H1 (cell line): Measurements from ENCODE around the gene KRT80. TPM values are rescaled to one million over a fixed set of nuclear protein-coding genes. Genes with fewer than 3 reads are reported as not detected.

ENCODE experiments used
- CTCF ChIA-PET: fragments of 300-600 bp; sonication (Branson Sonifier 250); formaldehyde crosslinking; loops from one replicate; lab custom pipeline; 2021; ENCODE audit not compliant: partially characterized antibody; lab: Charles Lee
- POLR2A ChIA-PET: fragments of 300-600 bp; sonication (Branson Sonifier 250); formaldehyde crosslinking; loops from one replicate; lab custom pipeline; 2021; ENCODE audit warnings: inconsistent platforms; ENCODE audit not compliant: partially characterized antibody; lab: Charles Lee
- DNase-seq, 2 experiments: peaks; one replicate each; pipeline versions ENCODE4 v3.0.0 to v3.0.0-alpha.2; 2010 to 2022; ENCODE audit warnings: low spot score in 2 of 2, low read depth in 1 of 2, mixed read lengths in 1 of 2
- FAIRE-seq: peaks from 2 replicates; lab custom pipeline; 2011; peaks lifted over from hg19 to GRCh38; lab: Jason Lieb, UNC
- H2AFZ ChIP-seq: 2 replicates; pipeline ENCODE4 v1.8.1; 2012; ENCODE audit warnings: low read length, inconsistent platforms
- H2AK5ac ChIP-seq: 2 replicates; pipeline ENCODE4 v1.6.1; 2013; ENCODE audit warnings: low read depth, low read length
- H2BK120ac ChIP-seq: replicated peaks from 2 replicates; pipeline ENCODE3; 2013; ENCODE audit warnings: low read depth, low read length, inconsistent platforms
- H2BK12ac ChIP-seq: 2 replicates; pipeline ENCODE4 v1.6.1; 2013; ENCODE audit warnings: low read depth, low read length
- H2BK15ac ChIP-seq: 2 replicates; pipeline ENCODE4 v1.6.1; 2013; ENCODE audit warnings: low read length
- H2BK20ac ChIP-seq: 2 replicates; pipeline ENCODE4 v1.6.1; 2013; ENCODE audit warnings: low read length
- H2BK5ac ChIP-seq: 2 replicates; pipeline ENCODE4 v1.6.1; 2013; ENCODE audit warnings: low read depth, low read length
- H3K14ac ChIP-seq: 2 replicates; pipeline ENCODE4 v1.6.1; 2013; ENCODE audit warnings: inconsistent platforms; ENCODE audit not compliant: insufficient read length
- H3K18ac ChIP-seq: 2 replicates; pipeline ENCODE4 v1.6.1; 2013; ENCODE audit warnings: low read length; ENCODE audit errors: extremely low read depth
- H3K23ac ChIP-seq: 2 replicates; pipeline ENCODE4 v1.6.1; 2013; ENCODE audit warnings: inconsistent platforms; ENCODE audit not compliant: insufficient read length
- H3K23me2 ChIP-seq: 2 replicates; pipeline ENCODE4 v1.6.1; 2013; ENCODE audit warnings: low read depth, low read length
- H3K27ac ChIP-seq: 2 replicates; pipeline ENCODE4 v1.6.1; 2011; ENCODE audit warnings: low read depth, low read length, inconsistent platforms
- H3K27me3 ChIP-seq, 4 experiments: replicated peaks in 1 of 4; 1 replicate in 1 of 4; 2 replicates in 3 of 4; pipeline versions ENCODE4 v1.6.1 to v1.8.1; 2011 to 2013; ENCODE audit warnings: low read length in 3 of 4, mild to moderate bottlenecking in 3 of 4, inconsistent platforms in 2 of 4, mixed read lengths in 2 of 4, moderate library complexity in 1 of 4; ENCODE audit not compliant: control insufficient read depth in 3 of 4, insufficient read depth in 3 of 4; ENCODE audit errors: extremely low read depth in 1 of 4
- H3K36me3 ChIP-seq, 4 experiments: 2 replicates each; pipeline versions ENCODE4 v1.6.1 to v1.8.1; 2011 to 2013; ENCODE audit warnings: mild to moderate bottlenecking in 4 of 4, low read length in 3 of 4, moderate library complexity in 2 of 4, control low read depth in 1 of 4, inconsistent platforms in 1 of 4; ENCODE audit not compliant: insufficient read depth in 4 of 4, control insufficient read depth in 2 of 4
- H3K4ac ChIP-seq: replicated peaks from 2 replicates; pipeline ENCODE3; 2013; ENCODE audit warnings: low read length, low read depth, mixed read lengths, inconsistent platforms; ENCODE audit not compliant: insufficient read length
- H3K4me1 ChIP-seq, 4 experiments: replicated peaks in 1 of 4; 1 replicate in 1 of 4; 2 replicates in 3 of 4; pipeline versions ENCODE4 v1.6.1 to v1.8.1; 2011 to 2013; ENCODE audit warnings: low read length in 3 of 4, inconsistent platforms in 2 of 4, mixed read lengths in 1 of 4; ENCODE audit not compliant: insufficient read depth in 4 of 4, control insufficient read depth in 3 of 4
- H3K4me2 ChIP-seq, 2 experiments: 2 replicates each; pipeline versions ENCODE4 v1.6.1 to v1.8.1; 2011 to 2013; ENCODE audit warnings: low read depth in 2 of 2, low read length in 2 of 2, control low read depth in 1 of 2, inconsistent platforms in 1 of 2, mild to moderate bottlenecking in 1 of 2; ENCODE audit not compliant: insufficient read depth in 1 of 2
- H3K4me3 ChIP-seq, 4 experiments: fragments of 200-600, 300-600 bp in 1 of 4; sonication (generic), shearing (Covaris generic), sonication (Bioruptor Twin) in 1 of 4; 2 replicates each; pipeline versions ENCODE4 v1.5.1 to v1.8.1; 2011 to 2016; ENCODE audit warnings: low read length in 4 of 4, low read depth in 3 of 4, control low read depth in 2 of 4, inconsistent platforms in 2 of 4, mild to moderate bottlenecking in 2 of 4, mixed read lengths in 1 of 4, moderate library complexity in 1 of 4; ENCODE audit not compliant: insufficient read depth in 2 of 4; ENCODE audit errors: extremely low read depth in 1 of 4
- H3K56ac ChIP-seq: replicated peaks from 2 replicates; pipeline ENCODE3; 2013; ENCODE audit warnings: low read depth, mild to moderate bottlenecking, mixed read lengths, low read length, inconsistent platforms; ENCODE audit not compliant: insufficient read length
- H3K79me1 ChIP-seq: 2 replicates; pipeline ENCODE4 v1.6.1; 2013; ENCODE audit warnings: low read depth, low read length, control low read depth
- H3K79me2 ChIP-seq, 2 experiments: 2 replicates each; pipeline versions ENCODE4 v1.6.1 to v1.8.1; 2012 to 2013; ENCODE audit warnings: low read length in 2 of 2, mild to moderate bottlenecking in 2 of 2, inconsistent platforms in 1 of 2; ENCODE audit not compliant: insufficient read depth in 2 of 2, control insufficient read depth in 1 of 2
- H3K9ac ChIP-seq, 4 experiments: replicated peaks in 1 of 4; 1 replicate in 1 of 4; 2 replicates in 3 of 4; pipeline versions ENCODE4 v1.6.1 to v1.8.1; 2011 to 2013; ENCODE audit warnings: low read depth in 3 of 4, low read length in 3 of 4, control low read depth in 2 of 4, mild to moderate bottlenecking in 2 of 4, moderate library complexity in 2 of 4, inconsistent platforms in 1 of 4; ENCODE audit errors: extremely low read depth in 1 of 4
- H3K9me3 ChIP-seq, 2 experiments: 2 replicates each; pipeline versions ENCODE4 v1.6.1 to v1.8.1; 2012 to 2013; ENCODE audit warnings: mild to moderate bottlenecking in 2 of 2, moderate library complexity in 2 of 2, control low read depth in 1 of 2, inconsistent platforms in 1 of 2, low read depth in 1 of 2, low read length in 1 of 2, mixed read lengths in 1 of 2; ENCODE audit not compliant: insufficient read depth in 2 of 2
- H4K20me1 ChIP-seq, 2 experiments: replicated peaks in 1 of 2; 2 replicates each; pipeline versions ENCODE3 to v1.8.1; 2011 to 2013; ENCODE audit warnings: inconsistent platforms in 2 of 2, low read length in 2 of 2, mild to moderate bottlenecking in 1 of 2; ENCODE audit not compliant: insufficient read depth in 2 of 2, control insufficient read depth in 1 of 2
- H4K5ac ChIP-seq: 2 replicates; pipeline ENCODE4 v1.6.1; 2013; ENCODE audit warnings: low read length, low read depth, mixed read lengths, inconsistent platforms; ENCODE audit not compliant: insufficient read length
- H4K8ac ChIP-seq: 2 replicates; pipeline ENCODE4 v1.8.0; 2013; ENCODE audit warnings: mild to moderate bottlenecking, moderate library complexity, low read length, inconsistent platforms; ENCODE audit not compliant: insufficient read depth; ENCODE audit errors: extremely low read depth
- H4K91ac ChIP-seq: replicated peaks from 2 replicates; pipeline ENCODE3; 2013; ENCODE audit warnings: low read length, mixed read lengths, inconsistent platforms; ENCODE audit not compliant: insufficient read length
- ASH2L ChIP-seq: fragments of 200-600, 300-600 bp; sonication (generic); IDR thresholded peaks from one replicate; pipeline ENCODE4 v1.7.1; 2017; ENCODE audit warnings: low read length
- CREB1 ChIP-seq: IDR thresholded peaks from 2 replicates; pipeline ENCODE4 v1.6.1; 2012; ENCODE audit warnings: inconsistent platforms
- EGR1 ChIP-seq: IDR thresholded peaks from 2 replicates; pipeline ENCODE4 v1.6.1; 2011; ENCODE audit warnings: low read depth, low read length, borderline replicate concordance
- EP300 ChIP-seq, 2 experiments: IDR thresholded peaks; 1 replicate in 1 of 2; 2 replicates in 1 of 2; pipeline ENCODE4 v1.6.1; 2011 to 2012; ENCODE audit warnings: low read depth in 2 of 2, low read length in 2 of 2, mild to moderate bottlenecking in 2 of 2, borderline replicate concordance in 1 of 2, inconsistent platforms in 1 of 2, moderate library complexity in 1 of 2
- FOSL1 ChIP-seq: IDR thresholded peaks from 2 replicates; pipeline ENCODE4 v1.6.1; 2011; ENCODE audit warnings: mild to moderate bottlenecking, low read depth, low read length, moderate library complexity; ENCODE audit not compliant: insufficient read depth
- POLR2A ChIP-seq, 2 experiments: IDR thresholded peaks; 1 replicate in 1 of 2; 2 replicates in 1 of 2; pipeline ENCODE4 v1.6.1; 2011; ENCODE audit warnings: low read depth in 2 of 2, low read length in 2 of 2, mild to moderate bottlenecking in 2 of 2; ENCODE audit errors: control extremely low read depth in 1 of 2
- POU5F1 ChIP-seq: IDR thresholded peaks from 2 replicates; pipeline ENCODE4 v1.6.1; 2011; ENCODE audit warnings: low read depth, mild to moderate bottlenecking, low read length, moderate library complexity
- TBP ChIP-seq: IDR thresholded peaks from 2 replicates; pipeline ENCODE4 v1.6.1; 2011; ENCODE audit warnings: low read depth, low read length, improper control_type of control experiment
- TCF12 ChIP-seq: IDR thresholded peaks from 2 replicates; pipeline ENCODE4 v1.6.1; 2011; ENCODE audit warnings: low read depth, mild to moderate bottlenecking, low read length
- TEAD4 ChIP-seq: IDR thresholded peaks from 2 replicates; pipeline ENCODE4 v1.6.1; 2012; ENCODE audit warnings: low read depth, low read length, inconsistent platforms, mixed read lengths
- WGBS, 2 experiments: shearing (Covaris generic) in 1 of 2; methylation state at CpG; one replicate each; pipeline versions ENCODE4 v1.1.6 to v1.1.7; 2013 to 2015; ENCODE audit warnings: low lambda C conversion rate in 2 of 2, mixed read lengths in 2 of 2, inconsistent platforms in 1 of 2, low coverage in 1 of 2, missing lambda C conversion rate in 1 of 2; ENCODE audit not compliant: insufficient replicate concordance in 2 of 2, insufficient coverage in 1 of 2, insufficient read length in 1 of 2; ENCODE audit errors: extremely low coverage in 1 of 2, missing lambda C conversion rate in 1 of 2; 5-methylcytosine and 5-hydroxymethylcytosine counted together
- polyA plus RNA-seq, 7 experiments: library from polyadenylated mRNA; depleted of rRNA in 3 of 7; stranded (reverse) in 5 of 7; unstranded in 2 of 7; fragments of >200 nt in 5 of 7; fragments of 200-250 nt in 2 of 7; gene quantifications; 1 replicate in 5 of 7; 2 replicates in 1 of 7; 4 replicates in 1 of 7; pipeline versions ENCODE4 v1.2.1 to v1.2.3, GENCODE V29; 2011 to 2013; ENCODE audit warnings: missing spikeins in 2 of 7, mixed read lengths in 2 of 7
- total RNA-seq: library from RNA; stranded (reverse); fragmentation: NEBNext Ultra II Directional; extraction: Animal tissue kit (Norgen Biotek cat#: 25700); gene quantifications from 2 replicates; pipeline ENCODE4 v1.2.1, GENCODE V29; 2021
- TF ChIP-seq, protein P1 (sequence below), 3 experiments: IDR thresholded peaks; 1 replicate in 2 of 3; 2 replicates in 1 of 3; pipeline versions ENCODE4 v1.5.1 to v1.6.1; 2011; ENCODE audit warnings: low read length in 3 of 3, mild to moderate bottlenecking in 3 of 3, inconsistent platforms in 2 of 3, low read depth in 1 of 3, moderate library complexity in 1 of 3; ENCODE audit not compliant: insufficient read depth in 1 of 3; ENCODE audit errors: control extremely low read depth in 1 of 3

Gene KRT80
- total and polyA plus RNA-seq, 2 of the 8 experiments (the other 6 are each of a cell fraction or from before 2014, with no cell fraction given), result 0.05 TPM; not detected in 1

GRCh38 chr12:52125476-52125900 lies 66.3 kb downstream of the KRT80 start:
- POLR2A ChIA-PET, result interaction anchor here (0.9 to 3.0 kb wide), 14 partner anchors 9 to 115 kb away, joined by 3 to 10 read pairs (median 4); partner anchors contain the start of genes ATG101, NR4A1 and SMIM41
- Histone ChIP-seq H3K56ac (peak overlapping the region; percentile 60), H3K79me2 (no peaks in the 10 kb centered on the region), H3K36me3 (no peaks in the 10 kb centered on the region), H2AFZ (no peak overlapping the region), H3K27me3 (no peaks in the 10 kb centered on the region), H2BK15ac (peak overlapping the region; percentile 96), H4K8ac (peak overlapping the region; percentile 66), H3K18ac (peak overlapping the region; percentile 95), H3K23me2 (0 out of 2 replicates have a peak, but pooled peaks cover 2% of the 10 kb centered on the region), H3K9ac (no peak overlapping the region), H2BK20ac (peak overlapping the region; percentile 97), H4K91ac (peak overlapping the region; percentile 99), H3K4me3 (peak overlapping the region in 1 of 4 experiments; percentile 17; a peak in 1 of 8 replicates), H4K5ac (peak overlapping the region; percentile 85), H4K20me1 (no peaks in the 10 kb centered on the region), H3K4me1 (peaks cover 23 to 46% (median 31%) of the 10 kb centered on the region in 4 experiments), H3K79me1 (no peaks in the 10 kb centered on the region), H2BK5ac (peak overlapping the region; percentile 89), H3K4ac (peak overlapping the region; percentile 40), H2BK12ac (peak overlapping the region; percentile 94), H3K14ac (no peak overlapping the region), H2BK120ac (peak overlapping the region; percentile 60), H3K23ac (no peak overlapping the region), H3K9me3 (no peaks in the 10 kb centered on the region), H3K27ac (peak overlapping the region; percentile 71; the same call in 1 of the 2 replicates), H2AK5ac (peak overlapping the region; percentile 86), H3K4me2 (peak overlapping the region; percentile 49 to 60)
- FAIRE-seq (peak; percentile 28), DNase-seq (no peak)
- WGBS, 2 experiments, result 26% methylated on average over 3 of the region's 6 CpGs; no CpG with 5 or more reads in 1 of the 2 experiments
- CTCF ChIA-PET, result interaction anchor here (0.6 to 12.6 kb wide), 18 partner anchors 7 to 754 kb away, joined by 3 to 338 read pairs (median 4); no protein-coding TSS in a partner anchor
- TF ChIP-seq TEAD4, result no peak
- TF ChIP-seq, protein P1, sequence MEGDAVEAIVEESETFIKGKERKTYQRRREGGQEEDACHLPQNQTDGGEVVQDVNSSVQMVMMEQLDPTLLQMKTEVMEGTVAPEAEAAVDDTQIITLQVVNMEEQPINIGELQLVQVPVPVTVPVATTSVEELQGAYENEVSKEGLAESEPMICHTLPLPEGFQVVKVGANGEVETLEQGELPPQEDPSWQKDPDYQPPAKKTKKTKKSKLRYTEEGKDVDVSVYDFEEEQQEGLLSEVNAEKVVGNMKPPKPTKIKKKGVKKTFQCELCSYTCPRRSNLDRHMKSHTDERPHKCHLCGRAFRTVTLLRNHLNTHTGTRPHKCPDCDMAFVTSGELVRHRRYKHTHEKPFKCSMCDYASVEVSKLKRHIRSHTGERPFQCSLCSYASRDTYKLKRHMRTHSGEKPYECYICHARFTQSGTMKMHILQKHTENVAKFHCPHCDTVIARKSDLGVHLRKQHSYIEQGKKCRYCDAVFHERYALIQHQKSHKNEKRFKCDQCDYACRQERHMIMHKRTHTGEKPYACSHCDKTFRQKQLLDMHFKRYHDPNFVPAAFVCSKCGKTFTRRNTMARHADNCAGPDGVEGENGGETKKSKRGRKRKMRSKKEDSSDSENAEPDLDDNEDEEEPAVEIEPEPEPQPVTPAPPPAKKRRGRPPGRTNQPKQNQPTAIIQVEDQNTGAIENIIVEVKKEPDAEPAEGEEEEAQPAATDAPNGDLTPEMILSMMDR (IDR thresholded peaks at IDR 0.05; ENCODE audit: control extremely low read depth in 1 of 3, insufficient read depth in 1 of 3, low read depth in 1 of 3, low read length in 3 of 3), result no peak
- no peak for TF ChIP-seq FOSL1
- TF ChIP-seq CREB1, result peak; percentile 56; the same call in 1 of the 2 replicates
- TF ChIP-seq EP300 (IDR thresholded peaks at IDR 0.05; ENCODE audit: borderline replicate concordance in 1 of 2, low read depth in 2 of 2, low read length in 2 of 2), result peak in 1 of 2 experiments; percentile 68; a peak in 1 of 3 replicates
- TF ChIP-seq TCF12, result 0 out of 2 replicates have a peak, but pooled peaks have one; percentile 39
- TF ChIP-seq TBP, result peak; percentile 83
- peak in 1 of 2 experiments; percentile 79; a peak in 2 of 3 replicates for TF ChIP-seq POLR2A (IDR thresholded peaks at IDR 0.05; ENCODE audit: control extremely low read depth in 1 of 2, low read depth in 2 of 2, low read length in 2 of 2)
- TF ChIP-seq POU5F1, result peak; percentile 85; the same call in 1 of the 2 replicates
- peak; percentile 53; the same call in 1 of the 2 replicates for TF ChIP-seq EGR1
- peak; percentile 57 for TF ChIP-seq ASH2L
